OCI-LY3 (cell line): Measurements from ENCODE around the gene LYRM7.

Experiments used
- H2AFZ ChIP-seq: fragments of 200-600, 300-600 bp; shearing (Covaris generic); 2 replicates; pipeline ENCODE4 v1.6.0; 2014; ENCODE audit warnings: antibody characterized with exemption, low read depth, low read length
- H3K27ac ChIP-seq: fragments of 200-600, 300-600 bp; sonication (generic); 2 replicates; pipeline ENCODE4 v1.5.1; 2014; ENCODE audit warnings: mild to moderate bottlenecking, low read length, moderate library complexity, mixed read lengths
- H3K27me3 ChIP-seq: fragments of 200-600, 300-600 bp; sonication (generic); 2 replicates; pipeline ENCODE4 v1.6.1; 2014; ENCODE audit warnings: low read depth, low read length, mixed read lengths
- H3K36me3 ChIP-seq: fragments of 200-600, 300-600 bp; sonication (generic); replicated peaks from 2 replicates; pipeline ENCODE3; 2014; ENCODE audit warnings: low read depth, low read length, mixed read lengths
- H3K4me1 ChIP-seq: fragments of 300-600, 200-600 bp; sonication (generic); 2 replicates; pipeline ENCODE4 v1.6.1; 2014; ENCODE audit warnings: low read length, mixed read lengths
- H3K4me2 ChIP-seq: fragments of 200-600, 300-600 bp; sonication (generic); 2 replicates; pipeline ENCODE4 v1.6.1; 2014; ENCODE audit warnings: low read length, mixed read lengths
- H3K4me3 ChIP-seq: fragments of 300-600, 200-600 bp; sonication (generic); 2 replicates; pipeline ENCODE4 v1.5.1; 2014; ENCODE audit warnings: antibody characterized with exemption, mild to moderate bottlenecking, low read length, moderate library complexity
- H3K79me2 ChIP-seq: fragments of 300-600, 200-600 bp; shearing (Covaris generic); 2 replicates; pipeline ENCODE4 v1.6.1; 2014; ENCODE audit warnings: mild to moderate bottlenecking, low read length, mixed read lengths
- H3K9ac ChIP-seq: fragments of 300-600, 200-600 bp; shearing (Covaris generic); 2 replicates; pipeline ENCODE4 v1.6.0; 2014; ENCODE audit warnings: mild to moderate bottlenecking, low read length, moderate library complexity
- H3K9me3 ChIP-seq: fragments of 200-600, 300-600 bp; shearing (Covaris generic); 2 replicates; pipeline ENCODE4 v1.6.1; 2014; ENCODE audit warnings: low read length, mixed read lengths; ENCODE audit not compliant: insufficient read depth
- H4K20me1 ChIP-seq: fragments of 200-600, 300-600 bp; sonication (generic); 2 replicates; pipeline ENCODE4 v1.6.1; 2016; ENCODE audit warnings: low read length, mixed read lengths; ENCODE audit not compliant: insufficient read depth
- CTCF ChIP-seq: fragments of 200-600, 300-600 bp; sonication (generic); IDR thresholded peaks from 2 replicates; pipeline ENCODE4 v1.5.1; 2014; ENCODE audit warnings: antibody characterized with exemption, low read length, low read depth
- EZH2phosphoT487 ChIP-seq: fragments of 200-600 bp; shearing (Covaris generic); IDR thresholded peaks from 2 replicates; pipeline ENCODE4 v1.6.1; 2018; ENCODE audit warnings: antibody characterized with exemption, mixed run types, low read depth

The LYRM7 gene

DNA sequence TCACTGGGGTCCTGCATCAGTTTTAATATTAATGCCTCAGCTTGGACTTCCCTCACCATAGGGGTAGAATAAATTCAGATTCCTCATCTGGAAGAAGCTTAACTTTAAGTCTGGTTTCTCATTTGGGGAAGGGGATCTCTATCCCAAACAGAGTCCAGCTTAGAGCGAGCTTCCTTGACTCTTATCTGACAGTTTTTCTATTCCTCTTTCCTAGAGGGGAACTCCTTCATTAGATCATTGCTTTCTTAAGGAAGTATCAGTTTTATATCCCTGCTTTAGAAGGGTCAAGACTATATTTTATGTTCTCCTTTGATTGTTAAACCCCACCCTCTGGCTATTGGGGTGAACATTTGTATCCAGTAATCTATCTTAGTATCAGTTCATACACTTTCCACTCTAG lies 68.9 kb downstream of the LYRM7 start:
- H3K4me1 ChIP-seq = peaks cover 15% of the 10 kb centered on the region
- no peak overlapping the region for H2AFZ ChIP-seq
- TF ChIP-seq EZH2phosphoT487 = no peak
- TF ChIP-seq CTCF = no peak
- H3K27ac ChIP-seq = no peak overlapping the region
- H3K9ac ChIP-seq = no peak overlapping the region
- no peak overlapping the region for H3K4me2 ChIP-seq
- H3K79me2 ChIP-seq = no peaks in the 10 kb centered on the region
- H3K36me3 ChIP-seq = no peaks in the 10 kb centered on the region
- no peaks in the 10 kb centered on the region for H4K20me1 ChIP-seq
- no peaks in the 10 kb centered on the region for H3K9me3 ChIP-seq
- no peaks in the 10 kb centered on the region for H3K27me3 ChIP-seq
- H3K4me3 ChIP-seq = no peak overlapping the region

- no peak for TF ChIP-seq CTCF
- no peak for TF ChIP-seq EZH2phosphoT487
- peaks cover 7% of the 10 kb centered on the region for H3K36me3 ChIP-seq
- 0 out of 2 replicates have a peak, but pooled peaks cover 3% of the 10 kb centered on the region for H3K9me3 ChIP-seq
- H3K4me3 ChIP-seq = no peak overlapping the region
- no peak overlapping the region for H3K4me2 ChIP-seq
- no peak overlapping the region for H2AFZ ChIP-seq
- no peaks in the 10 kb centered on the region for H4K20me1 ChIP-seq
- no peak overlapping the region for H3K27ac ChIP-seq
- no peak overlapping the region for H3K9ac ChIP-seq
- H3K4me1 ChIP-seq = peaks cover 28% of the 10 kb centered on the region
- no peaks in the 10 kb centered on the region for H3K79me2 ChIP-seq
- no peaks in the 10 kb centered on the region for H3K27me3 ChIP-seq
Measured at GRCh38 chr5:131242728-131243255, 72.0 kb downstream of the LYRM7 start.

DNA sequence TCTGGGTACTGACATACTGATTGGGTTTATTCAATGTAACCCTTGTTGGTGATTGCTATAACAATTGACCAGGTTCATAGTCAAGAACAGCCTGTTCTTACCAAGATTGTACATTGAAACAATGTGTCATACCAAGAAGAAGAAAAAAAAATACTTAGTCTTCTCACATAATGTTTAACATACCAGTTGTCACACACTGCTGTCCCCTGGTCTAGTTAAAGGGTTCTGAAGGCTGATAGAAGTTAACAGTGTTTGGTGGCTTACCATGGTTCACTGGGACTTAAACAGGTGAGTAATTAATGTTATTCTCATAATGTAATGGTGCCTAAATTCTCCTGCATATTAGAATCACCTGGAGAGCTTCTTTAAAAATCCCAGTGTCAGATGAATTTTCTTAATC lies 74.6 kb downstream of the LYRM7 start:
- H3K9me3 ChIP-seq = 0 out of 2 replicates have a peak, but pooled peaks cover 3% of the 10 kb centered on the region
- no peak overlapping the region for H3K4me3 ChIP-seq
- TF ChIP-seq EZH2phosphoT487 (no peak), CTCF (no peak)
- no peak overlapping the region for H2AFZ ChIP-seq
- no peak overlapping the region for H3K27ac ChIP-seq
- H3K36me3 ChIP-seq = peaks cover 7% of the 10 kb centered on the region
- peaks cover 10% of the 10 kb centered on the region for H3K79me2 ChIP-seq
- H3K4me2 ChIP-seq = no peak overlapping the region
- no peaks in the 10 kb centered on the region for H3K27me3 ChIP-seq
- no peaks in the 10 kb centered on the region for H4K20me1 ChIP-seq
- H3K9ac ChIP-seq = no peak overlapping the region
- H3K4me1 ChIP-seq = peaks cover 43% of the 10 kb centered on the region

GRCh38 chr5:131245948-131246347 lies 75.2 kb downstream of the LYRM7 start:
- TF ChIP-seq CTCF (no peak), EZH2phosphoT487 (no peak)
- Histone ChIP-seq H3K9me3 (0 out of 2 replicates have a peak, but pooled peaks cover 3% of the 10 kb centered on the region), H3K36me3 (peaks cover 7% of the 10 kb centered on the region), H3K4me2 (no peak overlapping the region), H3K4me1 (peaks cover 48% of the 10 kb centered on the region), H3K27ac (no peak overlapping the region), H3K4me3 (no peak overlapping the region), H3K79me2 (peaks cover 10% of the 10 kb centered on the region), H3K27me3 (no peaks in the 10 kb centered on the region), H2AFZ (no peak overlapping the region), H3K9ac (no peak overlapping the region), H4K20me1 (no peaks in the 10 kb centered on the region)
